MM.1S (cell line): ENCODE measurements around the gene TRIM7.

ENCODE experiments used
- CTCF ChIP-seq: fragments of 300-600 bp; sonication (generic); IDR thresholded peaks from 2 replicates; pipeline ENCODE4 v1.5.1; 2016; ENCODE audit warnings: antibody characterized with exemption, low read length, mixed read lengths
- EZH2 ChIP-seq: fragments of 300-600 bp; sonication (generic); optimal IDR thresholded peaks from 2 replicates; pipeline ENCODE3; 2017; ENCODE audit warnings: low read depth, mild to moderate bottlenecking, antibody characterized with exemption, low read length, mixed read lengths
- EZH2phosphoT487 ChIP-seq: fragments of 300-600 bp; sonication (generic); IDR thresholded peaks from 2 replicates; pipeline ENCODE4 v1.6.1; 2018; ENCODE audit warnings: antibody characterized with exemption, low read length

- TF ChIP-seq CTCF: no peak
- no peak for TF ChIP-seq EZH2phosphoT487
- no peak for TF ChIP-seq EZH2
Measured at GRCh38 chr5:181237729-181238385, 32.9 kb upstream of the TRIM7 start.
